Dermis microvascular lymphatic vessel endothelial cell (primary cell): ENCODE measurements around the gene VIP. TPM values are rescaled to one million over a fixed set of nuclear protein-coding genes. Genes with fewer than 3 reads are reported as not detected.
A peak's percentile ranks its signal among the peaks of the same experiment; 100 is the strongest.
"Not testable (repeated sequence)": the region's sequence is repeated elsewhere in the genome, so short reads cannot be mapped to it uniquely, and the experiment has no call there.

ENCODE experiments used
- DNase-seq, 2 donors: peaks; one replicate each; pipeline versions ENCODE4 v3.0.0 to v3.0.0-alpha.2; 2010; ENCODE audit warnings: low read depth in 2 of 2
- total RNA-seq: library from RNA; depleted of rRNA; stranded (reverse); fragments of >200 nt; gene quantifications from 2 replicates; pipeline ENCODE4 v1.2.1, GENCODE V29; 2014

VIP gene
- 0.39 and 0.89 TPM in 2 replicates for total RNA-seq

- DNase-seq = peak; percentile 16 to 51
These were observed at the start of gene VIP for GRCh38 chr6:152750694-152751093. TSS of gene VIP (plus strand) at chr6:152750797. CDS start at chr6:152752178, 1,381 bp downstream.

- peak in 1 of 2 donors; percentile 58 for DNase-seq
These were observed 49.3 kb upstream of the VIP start for GRCh38 chr6:152701081-152701862.

- peak in 1 of 2 donors; percentile 24 for DNase-seq
These were observed 48.7 kb upstream of the VIP start for GRCh38 chr6:152701863-152702401.

- not testable (repeated sequence) for DNase-seq
These were observed 46.8 kb upstream of the VIP start for GRCh38 chr6:152703750-152704149.

- no peak for DNase-seq
These were observed 45.3 kb upstream of the VIP start for GRCh38 chr6:152705327-152705726.

- no peak for DNase-seq
These were observed 34.3 kb upstream of the VIP start for GRCh38 chr6:152716322-152716721.

GRCh38 chr6:152720974-152721373 lies 29.6 kb upstream of the VIP start:
- peak; percentile 89 to 98 for DNase-seq

GRCh38 chr6:152721956-152722355 lies 28.6 kb upstream of the VIP start:
- DNase-seq = peak in 1 of 2 donors; percentile 30

- peak in 1 of 2 donors; percentile 66 for DNase-seq
These were observed 27.2 kb upstream of the VIP start for GRCh38 chr6:152723398-152723797.

GRCh38 chr6:152726313-152726712 lies 24.3 kb upstream of the VIP start:
- DNase-seq = no peak

GRCh38 chr6:152727507-152727906 lies 23.1 kb upstream of the VIP start:
- peak in 1 of 2 donors; percentile 13 for DNase-seq

GRCh38 chr6:152734630-152735029 lies 16.0 kb upstream of the VIP start:
- no peak for DNase-seq

- DNase-seq = no peak
These were observed 13.8 kb upstream of the VIP start for GRCh38 chr6:152736687-152737273.

GRCh38 chr6:152745509-152746171 lies 5.0 kb upstream of the VIP start:
- no peak for DNase-seq

- DNase-seq = peak; percentile 67 to 73
These were observed 4.4 kb upstream of the VIP start for GRCh38 chr6:152746172-152746553.

GRCh38 chr6:152748843-152749242 lies 1.8 kb upstream of the VIP start:
- DNase-seq = peak in 1 of 2 donors; percentile 23

- DNase-seq = no peak
These were observed 1.3 kb upstream of the VIP start for GRCh38 chr6:152749336-152749735.

- DNase-seq = no peak
These were observed 14.7 kb downstream of the VIP start for GRCh38 chr6:152765331-152765730.

GRCh38 chr6:152769159-152769558 lies 18.6 kb downstream of the VIP start:
- no peak for DNase-seq

GRCh38 chr6:152769993-152770392 lies 19.4 kb downstream of the VIP start:
- DNase-seq = no peak

- DNase-seq = no peak
These were observed 20.6 kb downstream of the VIP start for GRCh38 chr6:152771061-152771687.

GRCh38 chr6:152775428-152775827 lies 24.8 kb downstream of the VIP start:
- no peak for DNase-seq
